NCI-H1048 (cell line): ENCODE data around the gene GGACT.
"Not testable (repeated sequence)": the region's sequence is repeated elsewhere in the genome, so short reads cannot be mapped to it uniquely, and the experiment has no call there.

Experiments
- DNase-seq: peaks from one replicate; lab custom pipeline; 2025; lab: John Stamatoyannopoulos, UW

Gene GGACT

DNA sequence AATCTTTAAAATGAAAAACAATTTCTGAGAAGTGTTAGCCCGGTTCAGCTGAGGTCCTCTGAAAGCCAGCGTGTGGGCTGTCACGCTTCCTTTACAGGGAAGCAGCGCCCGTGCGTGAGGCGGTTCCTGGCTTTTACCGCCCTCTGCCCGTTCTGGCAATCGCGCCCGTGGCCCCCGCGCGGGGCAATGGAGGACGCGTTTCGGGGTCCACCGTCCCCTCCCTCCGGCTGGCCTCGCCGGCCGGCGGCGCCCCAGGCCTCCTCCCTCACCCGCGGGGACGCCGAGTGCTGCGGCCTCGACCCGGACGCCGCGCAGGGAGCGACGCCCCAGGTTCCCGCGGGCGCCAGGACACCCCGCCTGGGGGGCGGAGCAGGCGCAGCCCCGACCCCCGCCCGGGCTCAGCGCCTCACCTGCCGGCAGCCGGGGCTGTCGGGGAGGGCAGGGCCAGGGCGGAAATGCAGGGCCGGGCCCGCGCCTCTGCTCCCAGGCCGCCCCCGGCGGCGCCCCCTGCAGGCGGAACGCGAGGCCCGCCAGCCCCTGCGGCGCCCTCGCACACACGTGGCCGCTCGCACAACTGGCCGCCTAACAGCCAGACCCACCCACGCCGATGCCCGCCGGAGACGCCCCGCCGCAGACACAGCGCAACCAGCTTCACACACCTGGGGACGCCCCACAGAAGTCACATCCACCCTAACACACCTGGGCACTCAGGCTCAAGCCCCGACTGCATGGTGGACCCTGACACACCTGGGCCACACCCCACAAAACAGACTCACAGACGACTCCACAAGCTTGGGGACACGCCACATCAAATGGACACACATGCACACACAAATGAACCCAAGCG lies at the start of gene GGACT:
Gene GGACT (minus strand): TSS at position 459 of the 847 bp plus-strand sequence. CDS start 56,198 bp downstream, outside the sequence.
- DNase-seq = peak; percentile 38

- DNase-seq = no peak
Observed at GRCh38 chr13:100637796-100638195, 49.2 kb upstream of the GGACT start.

DNA sequence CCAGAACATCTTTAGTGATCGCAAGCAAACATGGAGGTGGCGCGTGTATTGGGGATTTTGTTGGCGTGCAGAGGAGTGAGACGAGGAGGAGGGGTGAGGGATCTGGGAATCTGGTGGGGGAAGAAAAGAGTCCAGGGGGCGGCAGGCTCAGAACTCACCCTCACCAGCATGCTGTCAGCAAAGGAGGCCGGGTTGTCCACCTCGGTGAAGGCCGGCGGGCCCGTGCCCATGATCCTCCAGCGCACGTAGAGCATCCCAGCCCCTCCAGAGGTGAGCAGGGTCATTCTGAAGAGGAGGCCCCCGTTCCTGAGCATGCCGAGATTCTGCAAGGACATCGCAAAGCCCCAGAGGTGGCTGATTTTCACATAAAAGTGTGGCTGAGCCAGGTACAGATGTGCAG lies 48.8 kb upstream of the GGACT start:
- DNase-seq = no peak

GRCh38 chr13:100636441-100636840 lies 47.9 kb upstream of the GGACT start:
- no peak for DNase-seq

DNA sequence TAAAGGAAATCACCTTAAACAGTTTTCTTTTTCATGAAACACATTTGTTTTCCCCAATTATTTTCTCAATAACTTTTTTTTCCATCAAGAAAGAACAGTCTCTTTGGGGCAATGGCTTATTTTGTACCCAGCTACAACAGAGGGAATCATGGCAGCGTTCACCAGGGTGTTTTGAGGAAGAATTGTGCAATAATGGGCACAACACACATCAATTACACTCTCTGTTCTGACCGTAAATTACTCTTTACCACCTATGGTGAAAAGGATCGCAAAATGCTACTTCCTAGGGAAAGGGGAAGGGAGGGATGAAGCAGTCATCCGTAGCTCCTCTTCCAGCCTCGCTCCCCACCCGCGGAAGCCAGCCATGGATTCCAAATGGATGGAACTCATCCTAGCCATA lies 47.4 kb upstream of the GGACT start:
- no peak for DNase-seq

GRCh38 chr13:100634696-100635095 lies 46.1 kb upstream of the GGACT start:
- DNase-seq = no peak

GRCh38 chr13:100633461-100633860 lies 44.9 kb upstream of the GGACT start:
- DNase-seq = no peak

DNA sequence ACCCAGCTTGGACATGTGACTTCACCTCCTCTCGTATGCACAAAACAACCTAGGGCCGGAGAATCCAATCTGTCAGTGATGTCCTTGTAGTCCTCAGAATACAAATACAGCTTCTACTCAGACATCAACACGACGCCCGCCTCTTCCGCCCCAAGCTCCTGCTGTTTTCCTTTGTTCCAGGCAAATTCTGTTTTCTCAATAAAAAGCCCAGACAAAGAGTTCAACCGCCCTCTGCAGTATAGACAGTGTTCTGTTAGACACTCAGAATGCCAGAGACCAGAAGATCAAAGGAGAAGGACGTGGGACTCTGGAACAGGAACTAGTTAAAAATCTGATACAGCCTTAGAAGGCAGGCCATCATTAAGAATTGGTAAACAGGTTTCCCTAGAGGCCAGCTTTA lies 42.0 kb upstream of the GGACT start:
- DNase-seq = no peak

DNA sequence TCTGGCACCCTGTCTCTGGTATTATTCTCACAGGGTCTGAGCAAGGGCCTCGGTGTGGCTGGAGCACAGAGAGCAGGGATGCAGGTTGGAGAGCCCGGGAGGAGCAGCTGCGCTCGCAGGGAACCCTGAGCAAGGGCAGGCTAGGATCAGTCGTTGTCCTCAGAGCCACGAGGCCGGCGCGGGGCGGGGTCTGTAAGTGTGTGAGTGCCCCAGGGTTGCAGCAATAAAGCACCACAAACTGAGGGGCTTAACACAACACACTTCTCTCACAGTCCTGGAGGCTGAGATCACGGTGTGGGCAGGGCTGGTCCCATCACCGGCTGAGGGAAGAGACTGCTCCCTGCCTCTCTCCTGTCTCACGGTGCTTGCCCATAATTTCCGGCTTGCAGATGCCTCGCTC lies 38.5 kb upstream of the GGACT start:
- DNase-seq = no peak

DNA sequence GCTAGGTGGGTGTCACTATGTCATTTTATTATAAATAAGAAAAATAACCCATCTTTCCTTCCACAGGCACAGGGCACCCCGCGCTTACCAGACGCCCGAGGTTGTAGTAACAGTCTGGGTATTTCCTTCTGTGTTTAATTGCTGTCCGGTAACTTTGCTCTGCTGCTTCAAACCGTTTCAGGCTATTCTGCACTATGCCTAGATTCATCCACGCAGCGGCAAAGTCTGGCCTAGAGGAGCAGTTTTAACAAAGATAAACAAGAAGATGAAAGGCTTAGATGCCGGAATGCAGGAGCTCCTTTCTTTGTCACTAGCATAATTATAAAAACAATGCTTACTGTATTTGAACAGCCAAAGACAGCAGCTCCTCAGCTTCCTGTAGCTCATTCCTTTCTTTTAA lies 36.9 kb upstream of the GGACT start:
- DNase-seq = no peak

DNA sequence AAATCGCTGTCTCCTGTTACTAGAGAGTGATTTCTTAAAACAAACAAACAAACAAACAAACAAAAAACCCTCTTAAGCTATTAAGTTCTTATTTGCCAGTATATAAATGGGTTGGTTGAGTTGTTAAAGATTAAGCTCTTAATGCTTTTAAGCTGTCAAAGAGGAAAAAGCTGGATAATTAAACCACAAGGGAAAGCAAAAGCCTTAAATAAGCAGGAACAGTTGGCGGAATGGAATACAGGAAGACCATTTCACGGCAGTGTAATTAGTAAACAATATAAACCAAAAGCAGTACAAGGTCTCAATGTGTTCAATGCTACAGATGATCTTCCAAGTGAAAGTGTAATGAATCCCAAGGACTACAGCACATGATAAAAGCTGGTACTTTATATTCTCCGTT lies 32.2 kb upstream of the GGACT start:
- DNase-seq = no peak

DNA sequence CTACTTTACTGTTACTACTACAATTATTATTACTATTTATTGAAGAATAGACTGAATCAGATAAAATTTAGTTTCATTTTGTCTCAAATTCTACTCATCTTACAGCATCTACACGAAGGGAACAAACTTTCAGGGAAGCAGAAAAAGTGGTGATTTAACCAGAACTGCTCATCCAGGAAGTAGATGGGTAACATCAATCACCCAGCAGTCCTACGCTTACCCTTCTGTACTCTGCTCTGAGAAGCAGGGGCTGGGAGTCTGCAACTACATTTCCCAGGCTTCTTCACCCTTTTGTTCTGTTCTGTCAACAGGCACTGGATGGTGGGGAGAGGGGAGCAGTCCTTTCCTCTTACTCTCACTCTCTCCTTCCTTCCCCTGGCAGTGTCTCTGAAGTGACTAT lies 31.4 kb upstream of the GGACT start:
- no peak for DNase-seq

DNA sequence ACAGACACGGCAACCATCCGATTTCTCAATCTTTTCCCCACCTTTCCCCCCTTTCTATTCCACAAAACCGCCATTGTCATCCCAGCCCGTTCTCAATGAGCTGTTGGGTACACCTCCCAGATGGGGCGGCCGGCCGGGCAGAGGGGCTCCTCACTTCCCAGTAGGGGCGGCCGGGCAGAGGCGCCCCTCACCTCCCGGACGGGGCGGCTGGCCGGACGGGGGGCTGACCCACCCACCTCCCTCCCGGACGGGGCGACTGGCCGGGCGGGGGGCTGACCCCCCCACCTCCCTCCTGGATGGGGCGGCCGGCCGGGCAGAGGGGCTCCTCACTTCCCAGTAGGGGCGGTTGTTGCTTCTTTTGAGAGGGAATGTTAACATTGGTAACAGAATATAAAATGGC lies 30.3 kb upstream of the GGACT start:
- not testable (repeated sequence) for DNase-seq

DNA sequence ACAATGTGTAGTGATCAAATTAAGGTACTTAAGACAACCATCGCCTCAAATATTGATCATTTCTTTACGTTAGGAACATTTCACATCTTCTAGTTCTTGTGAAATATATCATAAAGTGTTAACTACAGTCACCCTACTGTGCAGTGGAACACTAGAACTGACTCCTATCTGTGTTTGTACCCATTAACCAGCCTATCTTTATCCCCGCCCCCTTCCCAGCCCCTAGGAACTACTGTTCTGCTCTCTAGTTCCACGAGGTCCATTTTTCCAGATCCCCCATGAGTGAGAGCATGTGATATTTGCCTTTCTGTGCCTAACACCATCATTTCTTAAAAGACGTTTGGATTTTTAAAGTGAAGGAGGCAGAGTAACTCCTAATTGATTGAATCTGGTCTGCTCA lies 24.4 kb upstream of the GGACT start:
- DNase-seq = no peak

GRCh38 chr13:100611678-100612492 lies 23.3 kb upstream of the GGACT start:
- no peak for DNase-seq

- DNase-seq = no peak
Observed at GRCh38 chr13:100610391-100611347, 22.1 kb upstream of the GGACT start.

GRCh38 chr13:100608906-100609305 lies 20.3 kb upstream of the GGACT start:
- no peak for DNase-seq

- no peak for DNase-seq
Observed at GRCh38 chr13:100608489-100608888, 19.9 kb upstream of the GGACT start.

DNA sequence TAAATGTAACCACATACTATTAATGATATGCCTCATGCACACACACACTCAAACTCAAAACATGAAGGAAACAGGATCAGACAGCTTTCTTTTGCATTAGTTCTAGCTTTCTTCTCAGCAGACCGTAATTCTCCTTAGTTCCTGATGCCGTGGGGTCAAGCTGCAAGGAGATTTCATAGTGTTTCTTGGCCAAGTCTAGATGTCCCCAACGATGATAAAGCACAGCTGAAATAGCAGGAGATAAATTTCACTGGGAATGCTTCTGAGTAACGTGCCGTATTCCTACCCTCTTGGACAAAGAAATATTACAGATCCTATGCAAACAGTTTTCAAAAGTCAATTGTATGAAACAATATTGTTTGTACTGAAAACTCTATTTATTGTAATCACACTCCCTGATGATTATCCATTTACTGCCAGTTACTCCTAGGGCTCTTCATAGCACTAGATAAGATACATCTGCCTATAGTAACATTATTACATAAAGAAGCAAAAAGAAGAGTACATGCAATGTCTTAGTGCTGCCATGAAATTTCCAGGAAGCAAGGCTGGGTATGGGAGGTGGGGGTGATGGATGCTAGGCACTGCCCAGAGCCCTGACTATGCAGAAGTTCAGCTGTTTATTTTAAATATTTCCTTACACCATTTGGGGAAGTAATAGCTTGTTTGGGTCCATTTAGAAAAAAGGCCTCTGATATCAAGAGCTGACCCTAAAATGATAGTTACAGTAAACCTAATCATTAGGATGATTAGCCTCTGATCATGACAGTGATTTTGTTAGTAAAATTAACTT lies 16.5 kb upstream of the GGACT start:
- no peak for DNase-seq

DNA sequence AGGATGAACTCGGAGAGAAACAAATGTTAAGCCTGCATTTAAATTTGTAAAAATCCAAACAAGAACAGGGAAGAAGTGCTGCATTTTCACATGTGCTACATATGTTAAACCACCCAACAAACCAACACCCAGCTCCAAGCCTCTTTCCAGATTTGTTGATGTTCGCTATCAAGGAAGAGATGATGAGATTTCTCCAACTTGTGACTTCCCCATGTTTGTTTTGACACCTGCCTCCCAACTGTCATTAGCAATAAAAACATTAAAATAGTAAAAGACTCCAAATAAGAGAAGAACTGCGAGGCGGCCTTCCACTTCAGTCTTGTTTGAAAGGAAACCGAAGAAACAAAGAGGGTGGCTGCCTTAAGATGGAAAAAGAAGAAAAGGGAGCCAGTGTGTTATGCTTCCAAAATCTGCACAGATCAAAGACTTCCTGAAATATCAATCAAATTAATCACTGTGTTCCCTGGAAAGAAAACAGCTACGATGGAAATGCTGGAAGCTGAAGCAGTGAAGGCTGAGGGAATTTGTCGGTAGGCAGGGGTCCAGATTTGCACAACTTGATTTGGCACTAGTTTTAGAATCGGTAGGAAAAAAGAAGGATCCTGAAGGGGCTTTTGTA lies 14.0 kb upstream of the GGACT start:
- no peak for DNase-seq

DNA sequence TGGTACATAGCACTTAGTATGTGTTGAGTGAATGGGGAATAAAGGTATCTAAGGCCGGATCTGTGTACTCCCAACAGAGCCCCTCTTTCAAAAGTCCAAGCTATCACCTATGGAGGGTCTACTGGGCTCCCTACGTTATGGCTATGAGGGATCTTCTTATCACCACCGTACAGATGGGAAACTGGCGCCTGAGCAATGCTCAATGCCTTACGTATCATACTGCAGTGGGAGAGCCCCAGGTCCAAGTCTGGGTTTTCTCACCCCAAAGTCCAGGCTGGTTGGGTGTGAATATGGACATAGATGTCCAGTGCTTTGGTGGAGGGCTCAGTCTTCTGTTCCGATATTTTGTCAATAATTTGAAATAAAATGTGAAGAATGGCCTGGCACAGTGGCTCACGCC lies 13.1 kb upstream of the GGACT start:
- DNase-seq = no peak
